Retinal pigment epithelial cell (primary cell): ENCODE measurements around the gene ENO2.

Experiments
- DNase-seq: peaks from one replicate; pipeline ENCODE4 v3.0.0-alpha.2; 2010; ENCODE audit warnings: low read depth
- H3K4me3 ChIP-seq: 2 replicates; pipeline ENCODE4 v1.5.1; 2011; ENCODE audit warnings: mild to moderate bottlenecking, low read length, control low read depth, moderate library complexity
- TF ChIP-seq, protein P1 (sequence below): conservative IDR thresholded peaks from 2 replicates; pipeline ENCODE4 v1.5.1; 2011; ENCODE audit warnings: low read depth, low read length, control low read depth, inconsistent platforms

The ENO2 gene

DNA sequence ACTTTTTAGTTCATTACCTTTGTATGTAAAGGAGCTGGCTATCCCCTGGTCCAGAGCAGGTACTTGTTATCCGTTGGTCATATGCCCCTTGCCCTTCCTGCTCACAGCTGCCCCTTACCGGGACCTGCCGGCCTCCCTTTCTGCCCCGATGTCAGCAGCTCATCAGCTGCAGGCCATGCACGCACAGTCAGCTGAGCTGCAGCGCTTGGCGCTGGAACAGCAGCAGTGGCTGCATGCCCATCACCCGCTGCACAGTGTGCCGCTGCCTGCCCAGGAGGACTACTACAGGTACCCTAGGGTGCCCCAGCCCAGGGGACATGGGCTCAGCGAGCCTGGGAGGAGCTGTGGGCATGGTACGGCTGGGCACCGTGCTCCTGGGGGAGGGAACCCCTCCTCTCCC lies 26.9 kb downstream of the ENO2 start:
- TF ChIP-seq, protein P1, sequence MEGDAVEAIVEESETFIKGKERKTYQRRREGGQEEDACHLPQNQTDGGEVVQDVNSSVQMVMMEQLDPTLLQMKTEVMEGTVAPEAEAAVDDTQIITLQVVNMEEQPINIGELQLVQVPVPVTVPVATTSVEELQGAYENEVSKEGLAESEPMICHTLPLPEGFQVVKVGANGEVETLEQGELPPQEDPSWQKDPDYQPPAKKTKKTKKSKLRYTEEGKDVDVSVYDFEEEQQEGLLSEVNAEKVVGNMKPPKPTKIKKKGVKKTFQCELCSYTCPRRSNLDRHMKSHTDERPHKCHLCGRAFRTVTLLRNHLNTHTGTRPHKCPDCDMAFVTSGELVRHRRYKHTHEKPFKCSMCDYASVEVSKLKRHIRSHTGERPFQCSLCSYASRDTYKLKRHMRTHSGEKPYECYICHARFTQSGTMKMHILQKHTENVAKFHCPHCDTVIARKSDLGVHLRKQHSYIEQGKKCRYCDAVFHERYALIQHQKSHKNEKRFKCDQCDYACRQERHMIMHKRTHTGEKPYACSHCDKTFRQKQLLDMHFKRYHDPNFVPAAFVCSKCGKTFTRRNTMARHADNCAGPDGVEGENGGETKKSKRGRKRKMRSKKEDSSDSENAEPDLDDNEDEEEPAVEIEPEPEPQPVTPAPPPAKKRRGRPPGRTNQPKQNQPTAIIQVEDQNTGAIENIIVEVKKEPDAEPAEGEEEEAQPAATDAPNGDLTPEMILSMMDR: no peak

GRCh38 chr12:6941782-6942181 lies 27.4 kb downstream of the ENO2 start:
- TF ChIP-seq, protein P1: no peak
- no peak overlapping the region for H3K4me3 ChIP-seq
- DNase-seq: no peak

More for the DNA sequence above, 26.9 kb downstream of the ENO2 start:
- no peak for DNase-seq
- H3K4me3 ChIP-seq: no peak overlapping the region

DNA sequence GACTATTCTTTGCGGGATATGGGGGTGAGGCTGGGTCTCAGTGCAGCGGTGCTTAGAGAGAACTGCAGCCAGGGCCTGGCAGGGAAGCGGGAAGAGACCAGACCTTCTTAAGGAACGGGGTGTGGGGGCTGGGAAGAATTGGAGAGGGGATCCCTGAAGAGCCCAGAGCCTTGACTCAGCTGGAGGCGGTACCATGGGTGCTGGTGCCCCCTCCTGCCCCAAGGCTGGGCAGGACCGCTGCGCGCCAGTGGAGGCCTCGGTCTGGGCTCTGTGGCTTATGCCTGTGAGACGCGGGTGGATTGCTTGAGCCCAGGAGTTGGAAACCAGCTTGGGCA lies 27.9 kb downstream of the ENO2 start:
- H3K4me3 ChIP-seq: no peak overlapping the region
- TF ChIP-seq, protein P1: no peak
- DNase-seq: no peak

DNA sequence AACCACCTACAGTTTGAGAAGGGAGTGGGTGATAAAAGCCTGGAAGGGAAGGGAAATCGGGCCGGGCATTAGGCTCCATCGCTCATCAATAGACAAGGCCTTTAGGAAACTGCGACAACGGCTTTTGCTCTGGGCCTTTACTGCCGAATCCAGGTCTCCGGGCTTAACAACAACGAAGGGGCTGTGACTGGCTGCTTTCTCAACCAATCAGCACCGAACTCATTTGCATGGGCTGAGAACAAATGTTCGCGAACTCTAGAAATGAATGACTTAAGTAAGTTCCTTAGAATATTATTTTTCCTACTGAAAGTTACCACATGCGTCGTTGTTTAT lies 29.0 kb downstream of the ENO2 start:
- DNase-seq: peak; percentile 83
- TF ChIP-seq, protein P1: no peak
- no peak overlapping the region for H3K4me3 ChIP-seq

GRCh38 chr12:6943722-6944380 lies 29.5 kb downstream of the ENO2 start, which contains the start of the genes C12orf57 and RNU7-1:
Gene C12orf57 (plus strand): TSS chr12:6944022. CDS start chr12:6944122, 100 bp downstream.
Gene RNU7-1 (plus strand): TSS chr12:6943816.
- TF ChIP-seq, protein P1: no peak
- H3K4me3 ChIP-seq: peak within 1 kb of the TSS; percentile 69
- DNase-seq: peak; percentile 85

GRCh38 chr12:6944381-6945186 lies 30.2 kb downstream of the ENO2 start:
- DNase-seq: no peak
- TF ChIP-seq, protein P1: peak; percentile 79
- peak overlapping the region; percentile 69 for H3K4me3 ChIP-seq

DNA sequence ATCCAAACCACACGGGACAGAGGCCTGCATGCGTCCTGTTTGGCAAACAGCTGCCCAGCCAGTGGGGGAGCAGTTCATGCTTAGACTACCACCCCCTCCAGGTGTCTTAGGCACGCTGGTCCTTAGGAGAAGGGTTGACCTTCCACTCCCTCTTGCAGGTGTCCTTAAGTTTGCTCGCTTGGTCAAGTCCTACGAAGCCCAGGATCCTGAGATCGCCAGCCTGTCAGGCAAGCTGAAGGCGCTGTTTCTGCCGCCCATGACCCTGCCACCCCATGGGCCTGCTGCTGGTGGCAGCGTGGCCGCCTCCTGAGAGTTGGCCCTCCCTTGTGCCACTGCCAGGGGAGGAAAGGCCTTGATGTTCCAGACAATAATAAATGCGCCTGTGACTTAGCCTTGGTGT lies 31.2 kb downstream of the ENO2 start:
- H3K4me3 ChIP-seq: no peak overlapping the region

More for the DNA sequence above, 31.2 kb downstream of the ENO2 start:
- DNase-seq: no peak
- TF ChIP-seq, protein P1: no peak
